Panc1 (cell line): ENCODE measurements around the gene TBX4.

Experiments used
- CTCF ChIP-seq: fragments of 450-650 bp; IDR thresholded peaks from 2 replicates; pipeline ENCODE4 v1.5.1; 2017; ENCODE audit warnings: mild to moderate bottlenecking
- POLR2AphosphoS5 ChIP-seq: IDR thresholded peaks from 2 replicates; pipeline ENCODE4 v1.6.1; 2012; ENCODE audit warnings: mild to moderate bottlenecking, low read depth, low read length, moderate library complexity
- REST ChIP-seq, 2 experiments: IDR thresholded peaks; 2 replicates each; pipeline ENCODE4 v1.6.1; 2011 to 2012; ENCODE audit warnings: low read depth in 2 of 2, control low read depth in 1 of 2, low read length in 1 of 2, mild to moderate bottlenecking in 1 of 2, moderate library complexity in 1 of 2; ENCODE audit not compliant: insufficient read depth in 1 of 2
- SIN3A ChIP-seq: IDR thresholded peaks from 2 replicates; pipeline ENCODE4 v1.6.1; 2012; ENCODE audit warnings: low read depth, mild to moderate bottlenecking, low read length, moderate library complexity, borderline replicate concordance; ENCODE audit not compliant: insufficient read depth
- TCF7L2 ChIP-seq: IDR thresholded peaks from 2 replicates; pipeline ENCODE4 v1.6.1; 2011; ENCODE audit warnings: mild to moderate bottlenecking, low read depth, low read length, inconsistent platforms

- TF ChIP-seq POLR2AphosphoS5 (no peak), CTCF (no peak), SIN3A (no peak), REST (IDR thresholded peaks at IDR 0.05; ENCODE audit: insufficient read depth in 1 of 2, low read depth in 2 of 2, low read length in 1 of 2) (no peak), TCF7L2 (no peak)
These were observed 50.1 kb downstream of the TBX4 start for GRCh38 chr17:61502292-61502691.
